Astrocyte of the cerebellum (primary cell): ENCODE measurements around the gene MCOLN1.

ENCODE experiments used
- DNase-seq: peaks from one replicate; pipeline ENCODE4 v3.0.0-alpha.2; 2011; ENCODE audit warnings: low read depth
- H3K4me3 ChIP-seq: 2 replicates; pipeline ENCODE4 v1.5.1; 2011; ENCODE audit warnings: mild to moderate bottlenecking, low read depth, low read length, moderate library complexity
- CTCF ChIP-seq: IDR thresholded peaks from 2 replicates; pipeline ENCODE4 v1.5.1; 2012; ENCODE audit warnings: low read length, low read depth, moderate library complexity, mild to moderate bottlenecking; ENCODE audit errors: missing control alignments
- in situ Hi-C: cut with HindIII; loops from 2 replicates; pipeline ENCODE4 v1.10.0; 2017; ENCODE audit warnings: low sequenced_read_pairs

MCOLN1 gene

DNA sequence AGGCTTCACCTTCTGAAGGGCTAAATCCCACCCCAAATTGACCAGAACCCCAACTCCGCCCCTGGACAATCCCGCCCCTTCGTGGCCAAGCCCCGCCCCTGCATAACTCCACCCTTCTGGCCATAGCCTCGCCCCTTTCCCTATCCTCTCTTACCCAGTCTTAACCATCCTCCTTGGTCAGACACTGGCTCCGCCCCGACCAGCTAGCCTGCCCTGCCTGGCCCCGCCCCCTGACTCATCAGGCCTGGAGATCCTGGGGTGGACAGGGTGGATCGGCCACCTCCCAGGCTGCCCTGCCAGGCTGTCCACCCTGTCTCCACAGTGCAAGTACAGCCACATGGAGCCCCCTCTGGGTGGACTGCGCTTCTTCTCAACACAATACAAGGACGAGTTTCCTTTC is 14.5 kb upstream of the MCOLN1 start:
- DNase-seq = no peak
- in situ Hi-C loops = no loop called here
- H3K4me3 ChIP-seq = no peak overlapping the region
- TF ChIP-seq CTCF = no peak

DNA sequence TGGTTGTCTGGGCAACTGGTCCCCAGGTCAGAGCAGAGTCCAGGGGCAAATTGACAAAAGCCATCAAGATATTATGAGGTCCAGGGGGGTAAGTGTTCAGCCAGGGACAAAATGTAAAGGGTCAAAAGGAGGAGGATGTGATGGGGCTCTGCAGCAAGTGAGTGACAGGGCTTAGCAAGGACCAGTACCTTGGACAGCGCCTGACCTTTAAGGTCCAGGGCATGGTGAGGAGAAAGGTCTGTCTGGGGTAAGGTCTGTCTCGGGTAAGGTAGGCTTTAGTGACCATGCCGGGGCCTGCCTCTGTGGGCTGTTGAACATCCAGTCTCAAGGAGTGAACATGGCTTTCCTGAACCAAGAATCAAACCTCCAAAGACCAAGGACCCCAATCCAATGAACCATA is 12.8 kb upstream of the MCOLN1 start:
- no peak for TF ChIP-seq CTCF
- no peak overlapping the region for H3K4me3 ChIP-seq
- no peak for DNase-seq
- in situ Hi-C loops = no loop called here

- DNase-seq = no peak
- no peak overlapping the region for H3K4me3 ChIP-seq
- in situ Hi-C loops = no loop called here
- TF ChIP-seq CTCF = no peak
Measured at GRCh38 chr19:7512400-7512851, 10.0 kb upstream of the MCOLN1 start.

DNA sequence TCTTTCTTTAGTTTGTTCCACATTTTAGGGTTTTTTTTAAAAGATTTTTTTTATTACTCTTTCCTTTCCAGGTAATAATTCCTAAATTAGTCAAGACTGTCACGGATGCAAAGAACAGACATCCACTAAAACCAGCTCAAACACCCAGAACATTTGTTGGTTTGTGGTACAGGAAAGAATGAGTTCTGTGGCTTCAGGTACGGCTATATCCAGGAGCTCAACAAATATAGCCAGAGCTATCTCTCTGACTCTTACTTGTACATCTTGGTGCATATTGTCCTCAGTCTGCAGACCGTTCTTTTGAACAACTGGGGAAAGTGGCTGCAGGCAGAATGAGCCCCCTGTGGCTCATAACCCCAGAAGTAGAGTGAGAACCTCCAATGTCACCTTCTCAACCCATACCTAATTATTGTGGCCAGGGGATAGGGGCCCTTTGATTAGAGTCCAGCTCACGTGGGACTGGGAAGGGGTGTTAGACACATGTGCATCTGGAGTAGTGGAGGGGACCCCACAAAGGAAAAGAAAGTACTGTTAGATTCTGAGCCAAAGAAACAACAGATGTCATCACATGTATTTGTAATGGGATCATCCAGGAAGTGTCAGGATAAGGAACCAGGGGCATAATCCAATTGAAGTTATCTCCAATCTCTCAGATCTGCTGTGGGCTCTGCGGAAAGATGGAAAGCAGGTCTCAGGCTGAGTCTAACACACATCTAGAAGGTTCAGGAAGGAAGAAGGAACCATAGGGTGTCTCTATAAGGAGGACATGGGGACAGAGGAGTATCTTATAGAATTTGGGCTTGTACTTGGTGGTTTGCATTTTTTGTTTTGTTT is 8.4 kb upstream of the MCOLN1 start:
- in situ Hi-C loops = no loop called here
- no peak for DNase-seq
- no peak overlapping the region for H3K4me3 ChIP-seq
- TF ChIP-seq CTCF = no peak

GRCh38 chr19:7515110-7515644 is 7.2 kb upstream of the MCOLN1 start:
- no peak for TF ChIP-seq CTCF
- DNase-seq = no peak
- in situ Hi-C loops = no loop called here
- H3K4me3 ChIP-seq = peak overlapping the region; percentile 41

- no peak for TF ChIP-seq CTCF
- DNase-seq = no peak
- H3K4me3 ChIP-seq = peak within 1 kb of the TSS; percentile 89
- in situ Hi-C loops = no loop called here
Measured at GRCh38 chr19:7515645-7516151, 6.7 kb upstream of the MCOLN1 start, which contains the start of gene ZNF358. ZNF358 (plus strand) TSS chr19:7516103; CDS start chr19:7519243, 3,140 bp downstream.
